ENCODE data around the gene PLP2.
"Not testable (repeated sequence)": the region's sequence is repeated elsewhere in the genome, so short reads cannot be mapped to it uniquely, and the experiment has no call there.

PLP2 gene

GRCh38 chrX:49171752-49172279 lies at the start of gene PLP2:
Gene PLP2, plus strand, starts transcription at chrX:49171898. Its CDS starts 103 bp downstream, at chrX:49172001.
- DNase-seq: no peak

DNA sequence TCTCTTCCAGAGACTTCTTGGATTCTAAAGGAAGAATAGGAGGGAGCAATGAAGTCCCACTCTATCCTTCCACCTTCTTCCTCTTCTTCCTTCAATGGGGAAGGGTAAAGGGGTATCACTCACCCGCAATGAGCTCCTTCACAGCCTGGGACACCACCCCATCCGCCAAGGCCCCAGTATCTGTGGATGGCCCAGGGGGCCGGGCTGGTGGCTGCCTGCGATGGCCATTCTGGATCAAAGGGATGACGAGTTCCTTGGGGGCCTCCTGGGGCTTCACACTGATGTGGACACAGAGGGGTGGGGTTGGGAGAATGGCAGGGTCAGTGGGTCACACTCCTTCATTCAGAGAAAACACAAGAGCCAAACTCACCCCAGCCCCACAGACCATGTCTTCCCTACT lies 49.2 kb upstream of the PLP2 start:
- DNase-seq: no peak

GRCh38 chrX:49127742-49128258 lies 43.9 kb upstream of the PLP2 start:
- DNase-seq: not testable (repeated sequence)

DNA sequence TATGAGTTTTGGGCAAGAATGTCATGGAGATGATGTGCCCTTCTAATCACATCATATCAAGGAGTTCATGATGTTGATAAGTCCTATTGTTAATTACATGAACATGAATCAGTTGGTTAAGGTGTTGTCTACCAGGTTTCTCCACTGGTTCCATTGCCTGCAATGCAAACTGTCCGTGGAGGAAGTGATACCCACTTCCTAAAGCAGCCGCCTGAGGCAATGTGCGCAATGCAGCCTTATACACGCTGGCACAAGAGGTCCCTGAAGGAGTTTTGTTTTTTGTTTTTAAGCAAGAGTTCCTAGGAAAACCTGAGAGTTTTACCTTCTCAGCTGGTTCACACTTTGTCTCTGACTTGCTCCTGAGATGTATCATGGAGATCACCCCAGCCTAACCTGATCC lies 42.3 kb upstream of the PLP2 start:
- DNase-seq: no peak

GRCh38 chrX:49132275-49132674 lies 39.4 kb upstream of the PLP2 start:
- DNase-seq: not testable (repeated sequence)

DNA sequence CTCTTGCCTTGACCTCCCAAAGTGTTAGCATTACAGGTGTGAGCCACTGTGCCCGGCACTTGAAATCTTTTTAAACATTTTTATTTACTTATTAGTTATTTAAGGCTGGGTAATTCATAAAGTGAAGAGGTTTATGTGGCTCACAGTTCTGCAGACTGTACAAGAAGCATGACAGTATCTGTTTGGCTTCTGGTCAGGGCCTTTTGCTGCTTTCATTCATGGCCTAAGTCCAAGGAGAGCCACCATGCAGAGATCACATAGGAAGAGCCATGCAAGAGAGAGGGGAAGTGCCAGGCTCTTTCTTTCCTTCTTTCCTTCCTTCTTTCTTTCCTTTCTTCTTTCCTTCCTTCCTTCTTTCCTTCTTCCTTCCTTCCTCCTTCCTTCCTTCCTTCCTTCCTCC lies 37.9 kb upstream of the PLP2 start:
- no peak for DNase-seq

DNA sequence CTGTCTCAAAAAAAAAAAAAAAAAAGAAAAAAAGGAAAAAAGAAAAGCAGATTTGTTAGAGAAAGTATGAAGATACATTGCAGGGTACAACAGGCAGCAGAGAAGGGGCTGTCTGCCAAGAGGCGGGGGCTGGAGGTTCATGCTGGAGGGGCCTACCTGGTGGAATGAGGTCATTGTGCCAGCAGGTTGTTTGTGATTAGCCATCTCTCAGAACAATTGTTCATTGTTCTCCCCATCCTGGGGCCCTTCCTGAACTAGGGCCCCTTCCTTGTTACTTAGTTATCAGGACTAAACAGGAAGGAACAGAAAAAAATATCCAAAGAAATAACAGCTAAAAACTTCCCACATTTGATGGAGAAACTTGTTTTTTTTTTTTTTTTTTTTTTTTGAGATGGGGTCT lies 34.2 kb upstream of the PLP2 start:
- DNase-seq: no peak

DNA sequence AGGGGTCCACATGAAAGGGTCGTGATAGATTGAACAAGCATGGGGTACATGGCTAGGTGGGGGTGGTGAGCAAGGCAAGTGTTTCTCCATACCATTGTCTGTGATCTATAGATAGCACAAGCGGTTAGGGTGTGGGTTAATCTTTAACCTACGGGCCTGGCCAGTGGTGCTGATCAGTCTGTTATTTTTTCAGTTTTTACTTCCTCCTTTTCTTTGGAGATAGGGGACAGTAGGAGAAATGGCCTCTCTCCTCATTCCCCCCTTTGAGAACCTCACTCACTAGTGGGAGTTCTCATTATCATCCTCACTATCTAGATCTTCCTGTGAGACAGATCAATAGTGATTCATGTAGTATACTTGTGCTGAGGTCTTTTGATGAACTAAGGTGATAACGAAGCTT lies 32.0 kb upstream of the PLP2 start:
- no peak for DNase-seq

DNA sequence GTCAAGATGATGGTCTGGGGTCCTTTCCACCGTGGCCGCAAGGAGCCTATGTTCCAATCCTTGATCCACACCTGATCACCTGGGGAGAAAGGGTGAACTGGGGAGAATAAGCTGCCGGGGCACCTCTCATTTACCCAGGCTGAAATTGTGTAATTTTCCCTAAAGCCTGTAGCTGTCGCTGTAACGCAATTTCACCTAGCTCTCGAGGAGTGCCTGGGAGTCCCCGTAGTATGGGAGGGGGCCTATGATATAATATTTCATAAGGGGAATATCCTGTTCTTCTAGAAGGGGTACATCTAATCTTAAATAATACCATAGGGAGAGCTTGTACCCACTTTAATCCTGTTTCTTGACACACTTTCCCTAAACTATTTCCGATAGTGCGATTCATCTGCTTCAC lies 29.4 kb upstream of the PLP2 start:
- DNase-seq: not testable (repeated sequence)

DNA sequence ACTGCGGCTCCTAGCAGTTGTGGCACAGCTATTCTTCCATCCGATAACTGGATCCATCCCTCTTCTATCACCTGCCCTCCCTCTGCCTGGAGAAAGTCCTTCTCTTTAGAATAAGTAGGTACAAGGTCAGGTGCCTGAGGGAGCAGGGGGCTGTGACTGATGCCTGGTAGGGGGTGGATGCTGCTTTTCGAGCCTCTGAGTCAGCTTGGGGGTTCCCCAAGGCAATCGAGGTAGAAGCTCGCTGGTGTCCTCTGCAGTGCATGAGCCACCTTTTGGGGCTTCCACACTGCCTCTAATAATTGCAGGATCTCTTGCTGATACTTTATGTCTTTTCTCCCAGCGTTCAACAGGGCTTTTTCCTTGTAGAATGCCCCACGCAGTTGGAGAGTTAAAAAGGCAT lies 28.5 kb upstream of the PLP2 start:
- DNase-seq: not testable (repeated sequence)

DNA sequence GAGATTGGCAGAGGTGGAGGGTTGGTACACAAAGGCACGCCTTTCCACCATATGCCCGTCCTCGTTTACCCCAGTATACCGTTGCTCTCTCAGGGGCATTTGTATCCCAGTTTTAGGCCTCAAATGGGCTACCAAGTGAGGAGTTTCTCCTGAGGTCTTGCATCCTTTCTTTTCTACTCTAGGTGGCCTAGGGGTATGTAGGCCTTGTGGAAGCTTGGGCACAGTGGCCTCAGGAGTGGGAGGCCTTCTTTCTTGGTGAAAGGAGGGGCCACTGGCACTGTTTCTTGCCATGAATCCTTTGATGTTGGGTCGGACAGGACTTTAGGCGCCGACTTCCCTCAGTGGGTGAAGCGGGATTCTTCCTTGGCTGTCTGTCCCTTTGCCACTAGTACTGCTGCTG lies 24.4 kb upstream of the PLP2 start:
- DNase-seq: no peak

DNA sequence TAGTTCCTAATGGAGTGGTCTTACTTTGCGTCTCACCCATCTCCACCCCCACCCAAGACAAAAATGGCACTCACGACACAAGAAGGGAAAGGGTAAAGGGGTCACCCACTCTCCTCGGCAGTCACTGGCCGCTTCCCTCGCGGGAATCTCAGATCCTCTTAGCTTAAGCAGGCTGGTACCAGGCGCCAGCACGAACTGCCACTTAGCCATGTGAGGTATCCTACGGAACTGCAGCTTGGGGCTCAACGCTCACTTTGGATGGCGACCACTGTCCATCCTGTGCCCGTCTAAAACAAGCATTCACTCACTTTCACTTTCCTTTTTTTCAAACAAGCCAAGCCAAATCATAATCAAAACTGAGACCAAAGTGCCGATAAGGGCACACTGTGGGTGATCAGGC lies 23.8 kb upstream of the PLP2 start:
- DNase-seq: no peak

DNA sequence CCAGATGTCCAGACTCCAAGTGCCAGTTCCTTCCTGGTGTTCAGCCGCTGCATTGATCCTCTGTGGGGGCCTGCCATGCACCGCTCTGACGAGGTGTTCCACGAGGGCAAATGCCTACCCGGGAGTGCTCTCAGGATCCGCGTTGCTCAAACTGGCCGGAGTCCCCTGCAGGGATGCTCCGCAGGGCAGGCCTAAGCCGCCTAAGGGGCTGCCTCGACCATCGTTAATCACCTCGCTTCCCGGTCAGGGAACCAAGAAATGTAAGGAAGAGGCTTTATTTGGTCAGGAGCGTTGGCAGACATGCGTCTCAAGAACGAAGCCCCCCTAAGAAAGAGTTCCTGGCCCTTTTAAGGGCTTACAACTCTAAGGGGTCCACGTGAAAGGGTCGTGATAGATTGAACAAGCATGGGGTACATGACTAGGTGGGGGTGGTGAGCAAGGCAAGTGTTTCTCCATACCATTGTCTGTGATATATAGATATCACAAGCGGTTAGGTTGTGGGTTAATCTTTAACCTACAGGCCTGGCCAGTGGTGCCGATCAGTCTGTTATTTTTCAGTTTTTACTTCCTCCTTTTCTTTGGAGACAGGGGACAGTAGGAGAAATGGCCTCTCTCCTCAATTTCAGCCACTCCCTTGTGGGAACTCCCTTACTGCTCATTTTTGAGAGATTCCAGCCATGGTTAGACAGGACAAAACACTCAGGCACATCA lies 23.2 kb upstream of the PLP2 start:
- not testable (repeated sequence) for DNase-seq

- not testable (repeated sequence) for DNase-seq
Measured at GRCh38 chrX:49149291-49149690, 22.4 kb upstream of the PLP2 start.

DNA sequence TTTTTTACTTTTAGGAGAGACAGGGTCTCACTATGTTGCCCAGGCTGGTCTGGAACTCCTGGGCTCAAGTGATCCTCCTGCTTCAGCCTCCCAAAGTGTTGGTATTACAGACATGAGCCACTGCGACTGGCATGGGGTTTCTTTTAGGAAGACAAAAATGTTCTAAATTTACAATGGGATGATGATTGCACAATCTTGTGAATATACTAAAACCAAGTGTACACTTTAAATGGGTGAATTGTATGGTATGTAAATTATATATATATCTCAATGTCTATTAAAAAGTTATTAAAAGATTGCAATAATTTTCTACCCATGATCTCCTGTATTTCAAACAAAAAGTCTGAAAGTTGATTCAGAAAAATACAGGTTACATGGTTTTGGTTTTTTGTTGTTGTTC lies 18.2 kb upstream of the PLP2 start:
- no peak for DNase-seq

GRCh38 chrX:49155243-49155899 lies 16.3 kb upstream of the PLP2 start:
- peak; percentile 37 for DNase-seq

GRCh38 chrX:49155900-49156837 lies 15.5 kb upstream of the PLP2 start:
- peak; percentile 75 for DNase-seq

- no peak for DNase-seq
Measured at GRCh38 chrX:49157194-49157593, 14.5 kb upstream of the PLP2 start.

GRCh38 chrX:49160908-49161307 lies 10.8 kb upstream of the PLP2 start:
- DNase-seq: no peak

DNA sequence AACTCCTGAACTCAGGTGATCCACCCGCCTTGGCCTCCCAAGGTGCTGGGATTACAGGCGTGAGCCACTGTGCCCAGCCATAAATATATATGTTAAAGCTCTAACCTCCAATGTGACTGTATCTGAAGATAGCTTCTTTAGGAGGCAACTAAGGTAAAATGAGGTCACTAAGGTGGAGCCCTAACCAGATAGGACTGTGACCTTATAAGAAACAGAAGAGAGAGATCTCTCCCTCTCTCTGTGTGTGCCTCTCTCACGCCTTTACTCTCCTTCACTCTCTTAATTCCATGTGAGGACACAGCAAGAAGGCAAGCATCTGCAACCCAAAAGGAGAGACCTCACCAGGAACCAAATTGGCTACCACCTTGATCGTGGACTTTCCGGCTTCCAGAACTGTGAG lies 10.1 kb upstream of the PLP2 start:
- DNase-seq: no peak

- DNase-seq: no peak
Measured at GRCh38 chrX:49162620-49163019, 9.1 kb upstream of the PLP2 start, which contains the start of gene MAGIX. Gene MAGIX, plus strand, starts transcription at chrX:49162758. Its CDS starts 132 bp downstream, at chrX:49162890.

GRCh38 chrX:49163555-49164419 lies 7.9 kb upstream of the PLP2 start:
- DNase-seq: no peak
